Diencephalon (tissue), 1 donor: ENCODE measurements around the gene ITIH3. TPM values are rescaled to one million over a fixed set of nuclear protein-coding genes. Genes with fewer than 3 reads are reported as not detected.

ENCODE experiments used
- small RNA-seq: library from RNA; depleted of rRNA; stranded (forward); fragments of <200 nt; gene quantifications from one replicate; pipeline ENCODE3, GENCODE V24; 2014
- total RNA-seq: library from RNA; depleted of rRNA; stranded (reverse); fragments of >200 nt; gene quantifications from one replicate; pipeline ENCODE4 v1.2.3, GENCODE V29; 2014

Gene ITIH3, protein sequence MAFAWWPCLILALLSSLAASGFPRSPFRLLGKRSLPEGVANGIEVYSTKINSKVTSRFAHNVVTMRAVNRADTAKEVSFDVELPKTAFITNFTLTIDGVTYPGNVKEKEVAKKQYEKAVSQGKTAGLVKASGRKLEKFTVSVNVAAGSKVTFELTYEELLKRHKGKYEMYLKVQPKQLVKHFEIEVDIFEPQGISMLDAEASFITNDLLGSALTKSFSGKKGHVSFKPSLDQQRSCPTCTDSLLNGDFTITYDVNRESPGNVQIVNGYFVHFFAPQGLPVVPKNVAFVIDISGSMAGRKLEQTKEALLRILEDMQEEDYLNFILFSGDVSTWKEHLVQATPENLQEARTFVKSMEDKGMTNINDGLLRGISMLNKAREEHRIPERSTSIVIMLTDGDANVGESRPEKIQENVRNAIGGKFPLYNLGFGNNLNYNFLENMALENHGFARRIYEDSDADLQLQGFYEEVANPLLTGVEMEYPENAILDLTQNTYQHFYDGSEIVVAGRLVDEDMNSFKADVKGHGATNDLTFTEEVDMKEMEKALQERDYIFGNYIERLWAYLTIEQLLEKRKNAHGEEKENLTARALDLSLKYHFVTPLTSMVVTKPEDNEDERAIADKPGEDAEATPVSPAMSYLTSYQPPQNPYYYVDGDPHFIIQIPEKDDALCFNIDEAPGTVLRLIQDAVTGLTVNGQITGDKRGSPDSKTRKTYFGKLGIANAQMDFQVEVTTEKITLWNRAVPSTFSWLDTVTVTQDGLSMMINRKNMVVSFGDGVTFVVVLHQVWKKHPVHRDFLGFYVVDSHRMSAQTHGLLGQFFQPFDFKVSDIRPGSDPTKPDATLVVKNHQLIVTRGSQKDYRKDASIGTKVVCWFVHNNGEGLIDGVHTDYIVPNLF
- not detected for total RNA-seq

DNA sequence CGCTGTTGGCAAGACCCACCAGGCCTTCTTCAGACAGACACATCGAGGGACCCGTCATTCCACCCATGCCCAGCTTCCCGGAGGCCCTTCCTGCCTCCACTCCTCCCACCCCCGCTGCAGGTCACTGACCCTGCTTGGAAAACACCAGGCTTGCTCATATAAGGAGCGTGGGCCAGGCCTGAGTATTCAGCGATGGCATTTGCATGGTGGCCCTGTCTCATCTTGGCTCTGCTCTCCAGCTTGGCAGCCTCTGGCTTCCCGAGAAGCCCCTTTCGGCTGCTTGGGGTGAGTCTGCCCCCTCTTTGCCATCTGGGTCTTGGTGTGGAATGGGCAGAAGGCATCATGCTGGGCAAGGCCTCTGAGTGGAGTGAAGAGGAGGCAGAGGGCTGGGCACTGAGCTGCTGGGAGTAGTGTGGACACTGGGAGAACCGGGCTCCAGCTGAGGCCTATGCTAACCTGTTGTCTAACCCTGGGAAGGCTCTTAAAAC is at the start of gene ITIH3:
TSS of gene ITIH3 (plus strand) at position 185 of the 488 bp plus-strand sequence. CDS start at position 193, 8 bp downstream.

DNA sequence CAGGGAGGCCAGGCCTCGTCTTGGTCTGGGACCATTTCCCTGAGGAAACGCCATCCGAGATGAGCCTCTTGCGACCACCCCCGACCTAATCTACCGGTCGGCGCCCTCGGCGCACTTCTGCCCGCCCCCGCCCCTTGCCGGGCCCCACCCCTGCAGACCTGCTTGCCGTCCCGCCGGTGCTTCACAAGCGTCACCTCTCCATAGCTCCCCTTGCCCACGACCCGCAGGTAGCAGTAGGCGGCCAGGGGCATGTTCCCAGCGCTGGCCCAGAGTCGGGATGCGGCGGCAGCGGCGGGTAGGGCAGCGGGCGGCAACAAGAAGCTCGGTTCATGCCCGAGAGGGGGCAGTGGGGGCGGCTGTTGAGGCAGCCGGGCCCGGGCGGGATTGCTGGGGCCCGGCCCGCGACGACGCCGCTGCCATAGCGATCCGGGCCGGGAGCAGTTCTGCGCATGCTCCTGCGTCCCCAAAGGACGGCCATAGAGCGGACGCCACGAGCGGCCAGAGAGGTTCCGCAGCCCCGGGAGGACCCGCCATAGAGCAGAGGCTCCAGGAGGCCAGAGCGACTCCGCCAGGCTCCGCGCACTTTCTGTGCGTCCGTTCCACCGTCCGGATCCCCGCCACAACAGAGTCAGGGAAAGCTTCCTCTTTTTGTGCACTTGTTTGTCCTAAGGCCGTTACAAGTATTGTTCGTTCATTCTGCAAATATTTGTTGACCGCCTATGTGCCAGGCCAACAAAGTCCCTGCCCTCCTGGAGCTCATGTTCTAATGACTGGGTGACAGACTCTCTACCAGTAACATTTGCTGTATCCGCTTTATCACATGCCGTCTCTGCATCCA is 23.9 kb upstream of the ITIH3 start, which contains the start of gene NEK4:
TSS of gene NEK4 (minus strand) at position 445 of the 838 bp plus-strand sequence. CDS start at position 251, 194 bp downstream.

DNA sequence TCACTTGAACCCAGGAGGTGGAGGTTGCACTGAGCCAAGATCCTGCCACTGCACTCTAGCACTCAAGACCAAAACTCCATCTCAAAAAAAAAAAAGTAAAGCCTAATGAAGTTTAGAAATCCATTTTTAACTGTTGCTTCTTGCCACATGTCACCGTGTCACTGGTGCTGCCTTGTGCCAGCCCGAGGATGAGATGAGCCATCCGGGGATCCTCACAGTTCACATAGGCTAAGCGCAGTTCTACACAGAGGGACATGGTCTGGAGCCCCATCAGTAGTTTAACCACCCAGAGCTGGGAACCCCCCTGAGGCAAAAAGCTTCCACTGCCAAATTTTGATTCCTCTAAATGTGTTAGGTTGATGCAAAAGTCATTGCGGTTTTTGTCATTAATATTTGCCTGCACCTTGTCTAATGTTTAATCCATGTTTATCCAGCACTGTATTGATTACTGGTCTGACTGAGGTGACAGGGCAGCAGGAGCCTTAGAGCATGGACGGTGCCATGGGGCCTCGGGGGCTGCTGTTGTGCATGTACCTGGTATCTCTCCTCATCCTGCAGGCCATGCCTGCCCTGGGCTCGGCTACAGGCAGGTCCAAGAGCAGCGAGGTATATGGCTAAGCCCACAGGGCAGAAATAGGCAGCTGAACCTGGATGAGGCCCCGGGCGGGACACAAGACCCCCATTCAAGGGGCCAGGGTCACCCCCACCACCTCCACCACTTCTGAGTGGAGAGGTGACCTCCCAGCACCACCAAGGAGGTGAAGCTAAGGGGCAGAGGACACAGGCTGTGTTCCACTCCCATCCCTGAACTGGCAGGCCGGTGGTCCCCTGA is 17.3 kb upstream of the ITIH3 start, which contains the start of gene ITIH1:
TSS of gene ITIH1 (plus strand) at position 473 of the 832 bp plus-strand sequence. CDS start at position 490, 17 bp downstream.

DNA sequence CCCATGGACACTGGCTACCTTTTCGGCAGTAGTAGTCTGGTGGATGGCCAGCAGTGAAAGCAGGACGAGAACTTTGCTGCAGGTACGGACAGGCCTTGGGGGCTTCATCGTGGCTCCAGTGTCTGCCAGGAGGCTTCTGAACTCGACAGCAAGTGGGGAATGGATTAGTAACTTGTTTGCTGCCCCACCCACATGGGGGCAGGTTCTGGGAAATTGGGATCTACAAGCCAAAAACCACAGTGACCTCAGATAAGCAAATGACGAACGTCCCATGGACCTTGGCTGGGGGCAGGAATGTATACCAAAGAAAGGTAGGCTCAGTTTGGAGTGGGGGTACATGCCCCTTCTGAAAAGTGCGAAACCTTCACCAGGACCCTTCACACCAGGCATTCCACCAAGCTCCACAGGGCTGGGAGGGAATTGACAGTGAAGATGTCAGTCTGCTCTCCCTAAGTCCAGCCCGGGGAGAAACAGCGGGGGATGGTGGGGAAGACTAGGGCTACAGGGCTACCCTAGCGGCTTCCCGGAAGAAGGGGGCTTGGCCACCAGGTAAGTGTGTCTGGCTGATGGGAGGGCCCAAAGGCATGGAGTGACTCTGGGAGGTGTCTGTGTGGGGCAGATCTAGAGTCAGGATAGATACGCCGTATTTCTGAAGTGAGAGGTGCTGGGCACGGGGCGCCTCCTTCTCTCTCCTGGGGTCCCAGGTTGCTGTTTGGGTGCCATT is 36.1 kb downstream of the ITIH3 start, which contains the start of gene ITIH4:
TSS of gene ITIH4 (minus strand) at position 138 of the 724 bp plus-strand sequence. CDS start at position 108, 30 bp downstream.

DNA sequence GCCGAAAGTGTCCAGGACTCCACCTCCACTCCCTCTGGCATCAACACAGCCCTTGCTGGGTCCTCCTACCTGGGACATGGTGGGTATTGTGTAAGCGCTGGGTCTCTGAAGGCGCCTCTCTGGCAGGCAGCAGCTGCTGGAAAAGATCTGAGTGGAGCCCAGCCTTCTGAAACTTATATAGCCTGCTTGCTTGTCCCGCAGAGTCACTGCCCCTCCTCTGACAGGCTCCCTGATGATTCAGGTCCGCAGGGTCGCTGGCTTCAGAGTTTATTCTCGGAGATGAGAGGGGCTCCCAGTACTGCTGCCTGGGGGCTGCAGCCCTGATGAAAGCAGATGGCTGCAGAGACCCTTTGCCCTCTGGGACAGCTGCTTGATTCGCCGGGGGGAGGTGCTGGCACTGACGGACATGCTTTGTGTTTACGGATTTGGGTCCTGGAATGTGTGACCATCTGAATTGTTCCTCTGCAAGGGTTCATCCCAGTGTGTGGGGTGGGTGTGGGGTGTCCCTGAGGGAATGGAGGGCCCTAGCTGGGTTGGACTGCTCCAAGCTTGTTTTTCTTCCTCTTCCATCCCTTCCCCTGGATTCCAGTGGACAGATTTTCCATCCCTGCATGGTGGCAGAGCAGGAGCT is 40.4 kb downstream of the ITIH3 start, which contains the start of gene MUSTN1:
TSS of gene MUSTN1 (minus strand) at position 149 of the 631 bp plus-strand sequence. CDS start at position 78, 71 bp downstream.

Small RNA genes lying within 50 kb of the gene (small RNA-seq; reads per million reads assigned to genes)
- not detected for gene MIR8064
- not detected for gene MUSTN1

Other genes with a start within 250 kb of the ITIH3 start
- 171 TPM for gene PBRM1, start 108.9 kb upstream of the ITIH3 start, total RNA-seq
- 53.3 TPM for gene GNL3, start 108.8 kb upstream of the ITIH3 start, total RNA-seq
- gene GLT8D1, start 89.0 kb upstream of the ITIH3 start, total RNA-seq, result 74.3 TPM
- gene SPCS1, start 88.7 kb upstream of the ITIH3 start, total RNA-seq, result 62.5 TPM
- 55.1 TPM for gene NEK4, start 23.9 kb upstream of the ITIH3 start, total RNA-seq
- gene ITIH1, start 17.2 kb upstream of the ITIH3 start, total RNA-seq, result not detected
- 6.0 TPM for gene ITIH4, start 35.9 kb downstream of the ITIH3 start, total RNA-seq
- gene MUSTN1, start 40.2 kb downstream of the ITIH3 start, total RNA-seq, result not detected
- 12.0 TPM for gene STIMATE, start 102.8 kb downstream of the ITIH3 start, total RNA-seq